ENCODE results near the gene ABHD14A.

DNA sequence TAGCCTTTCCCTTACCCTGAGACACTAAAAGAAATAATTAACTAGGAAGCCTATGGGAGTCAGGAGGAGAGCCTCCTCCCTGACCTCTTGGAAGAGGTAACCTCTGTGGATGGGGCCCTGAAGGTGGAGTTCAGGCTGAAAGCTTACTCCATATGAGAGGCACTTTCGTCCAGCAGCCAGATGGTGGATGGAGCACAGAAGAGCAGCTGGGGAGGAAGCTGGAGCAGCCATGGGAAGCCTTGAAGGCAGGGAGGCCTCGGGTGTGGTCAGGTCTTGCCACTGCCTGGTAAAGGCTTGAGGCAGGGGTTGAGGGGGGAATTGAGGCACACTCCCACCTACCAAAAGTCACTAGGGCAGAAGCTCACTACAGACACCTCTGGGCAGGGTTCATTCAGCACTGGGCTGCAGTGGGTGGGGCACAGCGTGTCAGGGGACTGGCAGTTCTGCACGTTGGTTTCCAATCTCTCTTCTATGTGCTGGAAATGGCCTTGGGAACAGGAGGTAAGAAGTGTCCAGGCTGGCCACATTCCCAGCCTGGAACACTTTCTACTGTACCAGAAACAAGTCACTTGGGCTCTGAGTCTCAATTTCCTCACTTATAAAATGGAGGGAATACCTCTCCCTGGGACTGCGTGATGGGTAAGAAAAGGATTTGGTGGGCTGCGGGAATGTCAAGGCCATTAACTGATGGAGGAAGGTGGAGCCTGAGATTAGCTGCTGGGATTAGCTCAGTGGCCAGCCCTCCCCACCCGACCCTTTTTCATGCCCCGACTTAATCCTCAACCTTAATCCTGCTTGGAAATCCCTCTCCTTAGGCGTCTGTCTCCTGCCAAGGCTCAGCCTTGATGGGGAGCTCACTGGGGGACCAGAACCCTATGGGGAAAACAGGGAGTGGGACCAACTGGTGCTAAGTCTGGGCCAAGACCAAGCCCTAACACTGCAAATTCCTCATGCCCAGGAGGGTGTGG, 13.0 kb upstream of the ABHD14A start:
- TF ChIP-seq, protein P1, sequence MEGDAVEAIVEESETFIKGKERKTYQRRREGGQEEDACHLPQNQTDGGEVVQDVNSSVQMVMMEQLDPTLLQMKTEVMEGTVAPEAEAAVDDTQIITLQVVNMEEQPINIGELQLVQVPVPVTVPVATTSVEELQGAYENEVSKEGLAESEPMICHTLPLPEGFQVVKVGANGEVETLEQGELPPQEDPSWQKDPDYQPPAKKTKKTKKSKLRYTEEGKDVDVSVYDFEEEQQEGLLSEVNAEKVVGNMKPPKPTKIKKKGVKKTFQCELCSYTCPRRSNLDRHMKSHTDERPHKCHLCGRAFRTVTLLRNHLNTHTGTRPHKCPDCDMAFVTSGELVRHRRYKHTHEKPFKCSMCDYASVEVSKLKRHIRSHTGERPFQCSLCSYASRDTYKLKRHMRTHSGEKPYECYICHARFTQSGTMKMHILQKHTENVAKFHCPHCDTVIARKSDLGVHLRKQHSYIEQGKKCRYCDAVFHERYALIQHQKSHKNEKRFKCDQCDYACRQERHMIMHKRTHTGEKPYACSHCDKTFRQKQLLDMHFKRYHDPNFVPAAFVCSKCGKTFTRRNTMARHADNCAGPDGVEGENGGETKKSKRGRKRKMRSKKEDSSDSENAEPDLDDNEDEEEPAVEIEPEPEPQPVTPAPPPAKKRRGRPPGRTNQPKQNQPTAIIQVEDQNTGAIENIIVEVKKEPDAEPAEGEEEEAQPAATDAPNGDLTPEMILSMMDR (IDR thresholded peaks at IDR 0.05 in 4 of 5, conservative IDR thresholded peaks at IDR 0.05 in 1 of 5): no peak
- TF ChIP-seq POLR2A (IDR thresholded peaks at IDR 0.05): no peak
